ENCODE data around the gene RAD51B. TPM values are rescaled to one million over a fixed set of nuclear protein-coding genes. Genes with fewer than 3 reads are reported as not detected.

The RAD51B gene
- total RNA-seq, 4 donors from 2014 or later, result 19.6 to 39.7 (median 25.4) TPM

- H3K9me3 ChIP-seq, result no peaks in the 10 kb centered on the region
- DNase-seq (ENCODE audit: low spot score in 2 of 2), result no peak
- no peak overlapping the region for H3K4me3 ChIP-seq
- no peaks in the 10 kb centered on the region for H3K27me3 ChIP-seq
- no peak overlapping the region for H3K27ac ChIP-seq
- TF ChIP-seq CTCF (IDR thresholded peaks at IDR 0.05) (no peak), POLR2AphosphoS5 (IDR thresholded peaks at IDR 0.05) (no peak), POLR2A (IDR thresholded peaks at IDR 0.05) (no peak), EP300 (IDR thresholded peaks at IDR 0.05) (no peak)
- WGBS, result 76% methylated on average over 2 of the region's 2 CpGs
- no peaks in the 10 kb centered on the region for H3K36me3 ChIP-seq
- H3K4me1 ChIP-seq, result peaks cover 18% of the 10 kb centered on the region
Measured at GRCh38 chr14:68538639-68539038, 719.1 kb downstream of the RAD51B start.

GRCh38 chr14:68539241-68539737, 719.7 kb downstream of the RAD51B start:
- WGBS, result 86% methylated on average over 6 of the region's 6 CpGs
- DNase-seq (ENCODE audit: low spot score in 2 of 2), result peak in 1 of 2 donors; percentile 44
- H3K27me3 ChIP-seq, result no peaks in the 10 kb centered on the region

GRCh38 chr14:68539789-68540188, 720.2 kb downstream of the RAD51B start:
- DNase-seq (ENCODE audit: low spot score in 2 of 2), result peak in 1 of 2 donors; percentile 2
- Histone ChIP-seq H3K9me3 (no peaks in the 10 kb centered on the region), H3K4me1 (peaks cover 30% of the 10 kb centered on the region), H3K36me3 (no peaks in the 10 kb centered on the region), H3K27me3 (no peaks in the 10 kb centered on the region), H3K4me3 (no peak overlapping the region), H3K27ac (no peak overlapping the region)
- no peak for TF ChIP-seq EP300 (IDR thresholded peaks at IDR 0.05)
- no peak for TF ChIP-seq POLR2A (IDR thresholded peaks at IDR 0.05)
- TF ChIP-seq POLR2AphosphoS5 (IDR thresholded peaks at IDR 0.05), result no peak
- no peak for TF ChIP-seq CTCF (IDR thresholded peaks at IDR 0.05)
- WGBS, result 89% methylated on average over 3 of the region's 3 CpGs

More at GRCh38 chr14:68539241-68539737, 719.7 kb downstream of the RAD51B start:
- H3K4me3 ChIP-seq, result no peak overlapping the region
- H3K36me3 ChIP-seq, result no peaks in the 10 kb centered on the region
- H3K4me1 ChIP-seq, result peaks cover 25% of the 10 kb centered on the region
- TF ChIP-seq CTCF (IDR thresholded peaks at IDR 0.05), result no peak
- no peak for TF ChIP-seq POLR2AphosphoS5 (IDR thresholded peaks at IDR 0.05)
- TF ChIP-seq POLR2A (IDR thresholded peaks at IDR 0.05), result no peak
- no peak for TF ChIP-seq EP300 (IDR thresholded peaks at IDR 0.05)
- no peaks in the 10 kb centered on the region for H3K9me3 ChIP-seq
- H3K27ac ChIP-seq, result no peak overlapping the region

GRCh38 chr14:68541178-68541896, 721.8 kb downstream of the RAD51B start:
- peak in 1 of 2 donors; percentile 53 for DNase-seq (ENCODE audit: low spot score in 2 of 2)
- WGBS, result 90% methylated on average over 3 of the region's 4 CpGs
- Histone ChIP-seq H3K4me1 (peaks cover 45% of the 10 kb centered on the region), H3K9me3 (no peaks in the 10 kb centered on the region), H3K36me3 (no peaks in the 10 kb centered on the region), H3K27me3 (no peaks in the 10 kb centered on the region), H3K27ac (peak overlapping the region; percentile 16), H3K4me3 (no peak overlapping the region)
- no peak for TF ChIP-seq EP300 (IDR thresholded peaks at IDR 0.05)
- TF ChIP-seq POLR2AphosphoS5 (IDR thresholded peaks at IDR 0.05), result no peak
- no peak for TF ChIP-seq POLR2A (IDR thresholded peaks at IDR 0.05)
- no peak for TF ChIP-seq CTCF (IDR thresholded peaks at IDR 0.05)

- peaks cover 55% of the 10 kb centered on the region for H3K4me1 ChIP-seq
- no peak overlapping the region for H3K27ac ChIP-seq
Measured at GRCh38 chr14:68542346-68542745, 722.8 kb downstream of the RAD51B start.

More at GRCh38 chr14:68542346-68542745, 722.8 kb downstream of the RAD51B start:
- H3K36me3 ChIP-seq, result no peaks in the 10 kb centered on the region
- no peaks in the 10 kb centered on the region for H3K27me3 ChIP-seq
- TF ChIP-seq CTCF (IDR thresholded peaks at IDR 0.05), result no peak
- TF ChIP-seq POLR2AphosphoS5 (IDR thresholded peaks at IDR 0.05), result no peak
- TF ChIP-seq EP300 (IDR thresholded peaks at IDR 0.05), result no peak
- TF ChIP-seq POLR2A (IDR thresholded peaks at IDR 0.05), result no peak
- WGBS, result 72% methylated on average over 2 of the region's 2 CpGs
- DNase-seq (ENCODE audit: low spot score in 2 of 2), result peak in 1 of 2 donors; percentile 21
- H3K9me3 ChIP-seq, result no peaks in the 10 kb centered on the region
- no peak overlapping the region for H3K4me3 ChIP-seq
